AG04450 (cell line): Measurements from ENCODE around the gene IPP. TPM values are rescaled to one million over a fixed set of nuclear protein-coding genes. Genes with fewer than 3 reads are reported as not detected.
"Not testable (repeated sequence)": the region's sequence is repeated elsewhere in the genome, so short reads cannot be mapped to it uniquely, and the experiment has no call there.

Source experiments
- CTCF ChIA-PET: fragments of 300-600, 350-600 bp; formaldehyde crosslinking; extraction: SDS; loops from one replicate; lab custom pipeline; 2022; ENCODE audit warnings: antibody characterized with exemption, inconsistent platforms; lab: Charles Lee
- POLR2A ChIA-PET: fragments of 350-600 bp; formaldehyde crosslinking; extraction: SDS; loops from one replicate; lab custom pipeline; 2021; ENCODE audit warnings: antibody characterized with exemption, inconsistent platforms; lab: Yijun Ruan, JAX
- DNase-seq: peaks from one replicate; pipeline ENCODE4 v3.0.0-alpha.2; 2011; ENCODE audit warnings: low read depth, low spot score
- H3K27ac ChIP-seq: one replicate; pipeline ENCODE4 v1.5.1; 2012; ENCODE audit warnings: low read depth, low read length, control low read depth
- H3K27me3 ChIP-seq: one replicate; pipeline ENCODE4 v1.6.0; 2012; ENCODE audit warnings: low read length; ENCODE audit not compliant: control insufficient read depth, insufficient read depth
- H3K4me3 ChIP-seq: 2 replicates; pipeline ENCODE4 v1.5.1; 2011; ENCODE audit warnings: mild to moderate bottlenecking, low read depth, low read length, control low read depth
- H3K9me3 ChIP-seq: 2 replicates; pipeline ENCODE4 v1.5.1; 2012; ENCODE audit warnings: low read length; ENCODE audit not compliant: control insufficient read depth, insufficient read depth
- CTCF ChIP-seq: IDR thresholded peaks from 2 replicates; pipeline ENCODE4 v1.5.1; 2011; ENCODE audit warnings: low read depth, low read length, control low read depth, inconsistent platforms
- polyA plus RNA-seq: library from polyadenylated mRNA; depleted of rRNA; stranded (reverse); fragments of >200 nt; gene quantifications from 2 replicates; pipeline ENCODE4 v1.2.3, GENCODE V29; 2011

The IPP gene
- polyA plus RNA-seq, 1 experiment, result 13.6 TPM

GRCh38 chr1:45722809-45723208 is 27.6 kb downstream of the IPP start:
- DNase-seq, result no peak
- Histone ChIP-seq H3K4me3 (no peak overlapping the region), H3K9me3 (no peaks in the 10 kb centered on the region), H3K27ac (no peak overlapping the region), H3K27me3 (no peaks in the 10 kb centered on the region)
- CTCF ChIA-PET, result no interaction called here
- POLR2A ChIA-PET, result no interaction called here
- TF ChIP-seq CTCF, result no peak

GRCh38 chr1:45721207-45721606 is 29.2 kb downstream of the IPP start:
- Histone ChIP-seq H3K9me3 (no peaks in the 10 kb centered on the region), H3K27ac (peak overlapping the region; percentile 31), H3K27me3 (no peaks in the 10 kb centered on the region), H3K4me3 (no peak overlapping the region)
- ChIA-PET CTCF (no interaction called here), POLR2A (no interaction called here)
- no peak for TF ChIP-seq CTCF
- DNase-seq, result peak; percentile 26

GRCh38 chr1:45718289-45718688 is 32.2 kb downstream of the IPP start:
- no peak for DNase-seq
- ChIA-PET POLR2A (no interaction called here), CTCF (no interaction called here)
- H3K4me3 ChIP-seq, result no peak overlapping the region
- H3K27me3 ChIP-seq, result no peaks in the 10 kb centered on the region
- no peak overlapping the region for H3K27ac ChIP-seq
- no peak for TF ChIP-seq CTCF
- H3K9me3 ChIP-seq, result no peaks in the 10 kb centered on the region

- H3K27me3 ChIP-seq, H3K9me3 ChIP-seq, H3K4me3 ChIP-seq, CTCF ChIA-PET, DNase-seq, H3K27ac ChIP-seq: not testable (repeated sequence)
- POLR2A ChIA-PET, result interaction anchor here (0.7 to 0.9 kb wide), 2 partner anchors 52 to 196 kb away, joined by 3 to 5 read pairs; partner anchors contain the start of gene PRDX1
These were observed 33.1 kb downstream of the IPP start for GRCh38 chr1:45717386-45717785.

DNA sequence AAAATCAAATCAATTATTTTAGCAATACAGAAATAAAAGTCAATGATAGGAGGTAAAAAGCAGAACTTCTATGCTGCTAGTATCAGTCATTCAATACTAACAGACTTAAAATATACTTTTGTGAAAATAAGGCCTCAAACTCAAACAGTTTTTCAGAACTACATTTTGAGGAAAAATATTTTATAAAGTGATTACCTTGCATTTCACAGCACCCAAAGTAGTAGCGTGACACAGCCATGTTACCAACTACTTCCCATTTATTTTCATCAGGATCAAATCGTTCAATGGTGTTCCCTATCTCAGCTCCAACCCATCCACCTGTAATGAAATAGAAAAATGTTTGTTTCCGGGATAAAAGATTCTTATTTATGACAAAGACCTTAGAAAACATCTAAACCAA is 33.8 kb downstream of the IPP start:
- ChIA-PET POLR2A (no interaction called here), CTCF (interaction anchor here (0.6 kb wide), 1 partner anchor 40 kb away, joined by 3 read pairs; no protein-coding TSS in a partner anchor)
- TF ChIP-seq CTCF, result no peak
- no peak overlapping the region for H3K27ac ChIP-seq
- no peaks in the 10 kb centered on the region for H3K9me3 ChIP-seq
- no peak for DNase-seq
- no peaks in the 10 kb centered on the region for H3K27me3 ChIP-seq
- H3K4me3 ChIP-seq, result no peak overlapping the region

DNA sequence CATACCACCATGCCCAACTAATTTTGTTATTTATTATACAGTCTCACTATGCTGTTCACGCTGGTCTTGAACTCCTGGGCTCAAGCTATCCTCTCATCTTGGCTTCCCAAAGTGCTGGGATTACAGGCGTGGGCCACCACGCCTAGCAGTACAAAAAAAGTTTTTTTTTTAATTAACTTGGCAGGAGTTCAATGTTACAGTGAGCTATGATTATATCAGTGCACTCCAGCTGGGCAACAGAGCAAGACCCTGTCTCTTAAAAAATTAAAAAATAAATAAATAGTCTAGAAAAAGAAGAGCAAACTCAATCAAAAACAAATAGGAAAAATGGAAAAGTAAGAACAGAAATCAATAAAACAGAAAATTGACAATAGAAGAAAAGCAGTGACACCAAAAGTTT is 36.7 kb downstream of the IPP start:
- DNase-seq, result no peak
- Histone ChIP-seq H3K27ac (no peak overlapping the region), H3K9me3 (no peaks in the 10 kb centered on the region), H3K27me3 (no peaks in the 10 kb centered on the region), H3K4me3 (no peak overlapping the region)
- ChIA-PET POLR2A (no interaction called here), CTCF (no interaction called here)
- TF ChIP-seq CTCF, result no peak
